ENCODE results near the gene VWCE. TPM values are rescaled to one million over a fixed set of nuclear protein-coding genes. Genes with fewer than 3 reads are reported as not detected.
"Not testable (repeated sequence)": the region's sequence is repeated elsewhere in the genome, so short reads cannot be mapped to it uniquely, and the experiment has no call there.

Gene VWCE
- polyA plus RNA-seq, 3 donors: 0.05 to 0.23 TPM; not detected in 1

DNA sequence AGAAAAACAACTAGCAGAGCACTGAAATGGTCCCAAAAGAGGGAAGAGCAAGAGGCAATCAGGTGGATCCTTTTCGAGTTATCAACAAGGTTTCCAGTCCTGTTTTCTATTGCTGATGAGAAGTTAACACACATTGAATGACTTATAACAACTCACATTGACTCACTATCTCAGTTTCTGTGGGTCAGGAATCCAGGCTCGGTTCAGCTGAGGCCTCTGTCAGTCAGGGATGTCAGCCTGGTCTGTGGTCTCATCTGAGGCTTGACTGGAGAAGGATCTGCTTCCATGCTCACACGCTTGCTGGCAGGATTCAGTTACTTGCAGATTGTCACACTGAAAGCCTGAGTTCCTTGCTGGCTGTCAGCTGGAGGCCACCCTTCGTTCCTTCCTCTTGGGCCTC lies 76.8 kb downstream of the VWCE start:
- H3K79me2 ChIP-seq (ENCODE audit: insufficient read depth, low read length); H2AFZ ChIP-seq (ENCODE audit: insufficient read depth, low read depth, low read length, poor library complexity, severe bottlenecking); H3K9me3 Mint-ChIP-seq; H3K4me2 ChIP-seq (replicated peaks; ENCODE audit: extremely low read depth, low read length, poor library complexity, severe bottlenecking); H3K9ac ChIP-seq (ENCODE audit: insufficient read depth, low read length, poor library complexity, severe bottlenecking); H3K9me3 ChIP-seq (replicated peaks in 1 of 2; ENCODE audit: control insufficient read depth in 1 of 2, insufficient read depth in 1 of 2, low read length in 2 of 2); H3K4me1 Mint-ChIP-seq; intact Hi-C loops (cut with micrococcal nuclease); H3K27ac ChIP-seq (ENCODE audit: low read depth in 1 of 2, low read length in 2 of 2); H3K27ac Mint-ChIP-seq; H3K4me3 Mint-ChIP-seq; H3K27me3 Mint-ChIP-seq (ENCODE audit: low read depth in 3 of 3); DNase-seq; H3K4me3 ChIP-seq (replicated peaks in 1 of 3; ENCODE audit: low read depth in 2 of 3, low read length in 3 of 3); H4K20me1 ChIP-seq (ENCODE audit: insufficient read depth, low read length); H3K4me1 ChIP-seq (ENCODE audit: control insufficient read depth in 1 of 2, insufficient read depth in 2 of 2, low read length in 2 of 2); H3K27me3 ChIP-seq (ENCODE audit: control insufficient read depth in 2 of 2, insufficient read depth in 2 of 2, low read length in 2 of 2); H3K36me3 ChIP-seq (replicated peaks in 1 of 2; ENCODE audit: control insufficient read depth in 1 of 2, insufficient read depth in 2 of 2, low read length in 2 of 2); H3K36me3 Mint-ChIP-seq: not testable (repeated sequence)
- no CpG with 5 or more reads among the region's 4 CpGs for WGBS (ENCODE audit: insufficient coverage)

- H3K4me2 ChIP-seq (replicated peaks; ENCODE audit: extremely low read depth, low read length, poor library complexity, severe bottlenecking); H3K9me3 ChIP-seq (replicated peaks in 1 of 2; ENCODE audit: control insufficient read depth in 1 of 2, insufficient read depth in 1 of 2, low read length in 2 of 2); intact Hi-C loops (cut with micrococcal nuclease); H3K27ac Mint-ChIP-seq; H3K4me3 Mint-ChIP-seq; H3K9me3 Mint-ChIP-seq; H2AFZ ChIP-seq (ENCODE audit: insufficient read depth, low read depth, low read length, poor library complexity, severe bottlenecking); H3K27ac ChIP-seq (ENCODE audit: low read depth in 1 of 2, low read length in 2 of 2); H3K27me3 Mint-ChIP-seq (ENCODE audit: low read depth in 3 of 3); H3K4me1 Mint-ChIP-seq; DNase-seq; H3K4me1 ChIP-seq (ENCODE audit: control insufficient read depth in 1 of 2, insufficient read depth in 2 of 2, low read length in 2 of 2); H3K79me2 ChIP-seq (ENCODE audit: insufficient read depth, low read length); H3K4me3 ChIP-seq (replicated peaks in 1 of 3; ENCODE audit: low read depth in 2 of 3, low read length in 3 of 3); H3K9ac ChIP-seq (ENCODE audit: insufficient read depth, low read length, poor library complexity, severe bottlenecking); H4K20me1 ChIP-seq (ENCODE audit: insufficient read depth, low read length); H3K36me3 ChIP-seq (replicated peaks in 1 of 2; ENCODE audit: control insufficient read depth in 1 of 2, insufficient read depth in 2 of 2, low read length in 2 of 2); H3K36me3 Mint-ChIP-seq; H3K27me3 ChIP-seq (ENCODE audit: control insufficient read depth in 2 of 2, insufficient read depth in 2 of 2, low read length in 2 of 2): not testable (repeated sequence)
- WGBS (ENCODE audit: insufficient coverage): no CpG with 5 or more reads among the region's 3 CpGs
Measured at GRCh38 chr11:61213711-61214324, 81.3 kb downstream of the VWCE start.

DNA sequence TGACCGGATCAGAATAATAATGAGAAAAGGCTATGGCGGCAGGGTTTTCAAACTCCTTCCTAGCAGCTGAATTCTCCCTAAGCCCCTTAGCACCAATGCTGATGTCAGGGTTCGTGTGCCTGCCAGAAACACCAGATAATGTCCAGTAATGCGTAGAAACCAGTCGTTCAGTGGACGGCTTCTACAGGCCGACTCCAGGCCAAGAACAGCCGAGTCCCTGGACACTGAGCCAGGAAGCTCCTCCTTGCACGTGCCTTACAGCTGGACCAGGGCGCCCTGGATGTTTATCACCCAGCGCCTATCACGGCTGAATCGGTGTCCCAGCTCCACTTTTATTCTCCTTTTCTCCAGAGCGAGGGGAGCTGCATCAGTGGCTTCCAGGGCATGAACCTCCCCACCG lies 82.9 kb downstream of the VWCE start:
- DNase-seq; H3K9ac ChIP-seq (ENCODE audit: insufficient read depth, low read length, poor library complexity, severe bottlenecking); H3K27ac Mint-ChIP-seq; H3K4me3 Mint-ChIP-seq; H3K36me3 Mint-ChIP-seq; H4K20me1 ChIP-seq (ENCODE audit: insufficient read depth, low read length); H3K27ac ChIP-seq (ENCODE audit: low read depth in 1 of 2, low read length in 2 of 2); H3K79me2 ChIP-seq (ENCODE audit: insufficient read depth, low read length); H3K4me2 ChIP-seq (replicated peaks; ENCODE audit: extremely low read depth, low read length, poor library complexity, severe bottlenecking); H3K27me3 ChIP-seq (ENCODE audit: control insufficient read depth in 2 of 2, insufficient read depth in 2 of 2, low read length in 2 of 2); H3K36me3 ChIP-seq (replicated peaks in 1 of 2; ENCODE audit: control insufficient read depth in 1 of 2, insufficient read depth in 2 of 2, low read length in 2 of 2); intact Hi-C loops (cut with micrococcal nuclease); H3K9me3 ChIP-seq (replicated peaks in 1 of 2; ENCODE audit: control insufficient read depth in 1 of 2, insufficient read depth in 1 of 2, low read length in 2 of 2); H3K27me3 Mint-ChIP-seq (ENCODE audit: low read depth in 3 of 3); H3K9me3 Mint-ChIP-seq; H2AFZ ChIP-seq (ENCODE audit: insufficient read depth, low read depth, low read length, poor library complexity, severe bottlenecking); H3K4me3 ChIP-seq (replicated peaks in 1 of 3; ENCODE audit: low read depth in 2 of 3, low read length in 3 of 3); H3K4me1 ChIP-seq (ENCODE audit: control insufficient read depth in 1 of 2, insufficient read depth in 2 of 2, low read length in 2 of 2); H3K4me1 Mint-ChIP-seq: not testable (repeated sequence)
- WGBS (ENCODE audit: insufficient coverage): no CpG with 5 or more reads among the region's 15 CpGs

- H3K9ac ChIP-seq (ENCODE audit: insufficient read depth, low read length, poor library complexity, severe bottlenecking); H3K9me3 ChIP-seq (replicated peaks in 1 of 2; ENCODE audit: control insufficient read depth in 1 of 2, insufficient read depth in 1 of 2, low read length in 2 of 2); H3K79me2 ChIP-seq (ENCODE audit: insufficient read depth, low read length); H4K20me1 ChIP-seq (ENCODE audit: insufficient read depth, low read length); H3K4me3 Mint-ChIP-seq; H3K27me3 Mint-ChIP-seq (ENCODE audit: low read depth in 3 of 3); H3K27ac ChIP-seq (ENCODE audit: low read depth in 1 of 2, low read length in 2 of 2); H3K36me3 Mint-ChIP-seq; H3K4me3 ChIP-seq (replicated peaks in 1 of 3; ENCODE audit: low read depth in 2 of 3, low read length in 3 of 3); H3K9me3 Mint-ChIP-seq; H3K4me2 ChIP-seq (replicated peaks; ENCODE audit: extremely low read depth, low read length, poor library complexity, severe bottlenecking); H3K4me1 Mint-ChIP-seq; H3K4me1 ChIP-seq (ENCODE audit: control insufficient read depth in 1 of 2, insufficient read depth in 2 of 2, low read length in 2 of 2); intact Hi-C loops (cut with micrococcal nuclease); H3K36me3 ChIP-seq (replicated peaks in 1 of 2; ENCODE audit: control insufficient read depth in 1 of 2, insufficient read depth in 2 of 2, low read length in 2 of 2); H2AFZ ChIP-seq (ENCODE audit: insufficient read depth, low read depth, low read length, poor library complexity, severe bottlenecking); H3K27me3 ChIP-seq (ENCODE audit: control insufficient read depth in 2 of 2, insufficient read depth in 2 of 2, low read length in 2 of 2); H3K27ac Mint-ChIP-seq; DNase-seq: not testable (repeated sequence)
- no CpG with 5 or more reads among the region's 10 CpGs for WGBS (ENCODE audit: insufficient coverage)
Measured at GRCh38 chr11:61211327-61211952, 83.7 kb downstream of the VWCE start.

All from CD14-positive monocyte (primary cell).